Stimulated activated naive B cell treated with anti-CD40 and anti-IgM and Interleukin-4, amounts not matched to agents 10 μg/mL and 1 μg/mL and 100 μg/mL, for 72 hours (primary cell): ENCODE measurements around the gene ARHGAP9.

ENCODE experiments used
- ATAC-seq, 2 donors: fragments of 150-1000 bp; cut with Tn5 transposase; replicated peaks; 2 replicates each; pipeline ENCODE4 v1.10.0; 2021; ENCODE audit warnings: moderate library complexity in 1 of 2
- DNase-seq: peaks from one replicate; pipeline ENCODE4 v3.0.0; 2021
- H3K27ac Mint-ChIP-seq: one replicate; pipeline ENCODE4 v1.8.0; 2022; ENCODE audit warnings: mild to moderate bottlenecking, mixed read lengths
- H3K27me3 Mint-ChIP-seq, 2 donors: one replicate each; pipeline ENCODE4 v1.8.0; 2022; ENCODE audit warnings: mixed read lengths in 2 of 2
- H3K36me3 Mint-ChIP-seq, 2 donors: one replicate each; pipeline ENCODE4 v1.8.0; 2022; ENCODE audit warnings: mixed read lengths in 2 of 2, mild to moderate bottlenecking in 1 of 2
- H3K4me1 Mint-ChIP-seq, 2 donors: one replicate each; pipeline ENCODE4 v1.8.0; 2022; ENCODE audit warnings: mixed read lengths in 2 of 2, mild to moderate bottlenecking in 1 of 2
- H3K4me3 Mint-ChIP-seq, 2 donors: one replicate each; pipeline ENCODE4 v1.8.0; 2022; ENCODE audit warnings: mild to moderate bottlenecking in 2 of 2, mixed read lengths in 2 of 2, moderate library complexity in 1 of 2
- H3K9me3 Mint-ChIP-seq, 2 donors: one replicate each; pipeline ENCODE4 v1.8.0; 2022; ENCODE audit warnings: mixed read lengths in 2 of 2, mild to moderate bottlenecking in 1 of 2

ARHGAP9 gene

DNA sequence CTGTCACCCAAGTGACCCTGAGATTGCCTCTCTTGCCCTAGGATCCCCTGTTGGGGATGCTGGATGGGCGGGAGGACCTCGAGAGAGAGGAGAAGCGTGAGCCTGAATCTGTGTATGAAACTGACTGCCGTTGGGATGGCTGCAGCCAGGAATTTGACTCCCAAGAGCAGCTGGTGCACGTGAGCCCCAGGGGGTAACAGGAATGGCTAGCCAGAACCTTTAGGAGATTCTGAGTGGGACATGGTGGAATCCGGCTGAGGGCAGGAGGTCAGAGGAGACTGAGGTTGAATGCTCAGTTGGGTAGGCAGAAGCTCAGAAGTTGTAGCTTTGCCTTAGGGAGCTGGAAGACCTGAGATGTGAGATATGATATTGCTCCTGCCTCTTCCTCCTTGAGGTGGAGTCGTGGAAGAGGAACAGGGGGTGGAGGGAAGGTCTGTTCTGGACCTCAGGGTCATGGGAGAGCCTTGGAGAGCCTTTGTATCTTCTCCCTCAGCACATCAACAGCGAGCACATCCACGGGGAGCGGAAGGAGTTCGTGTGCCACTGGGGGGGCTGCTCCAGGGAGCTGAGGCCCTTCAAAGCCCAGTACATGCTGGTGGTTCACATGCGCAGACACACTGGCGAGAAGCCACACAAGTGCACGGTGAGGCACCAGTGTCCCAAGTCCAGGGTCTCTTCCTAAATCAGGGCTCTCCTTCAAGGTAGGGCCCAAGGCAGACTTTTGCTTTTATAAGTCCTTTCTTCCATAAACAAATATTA is 13.7 kb downstream of the ARHGAP9 start:
- peak overlapping the region; percentile 32 for H3K27ac Mint-ChIP-seq
- no peak for DNase-seq
- H3K27me3 Mint-ChIP-seq: no peaks in the 10 kb centered on the region
- H3K4me3 Mint-ChIP-seq: no peak overlapping the region
- ATAC-seq: no peak
- H3K36me3 Mint-ChIP-seq: peaks cover 21 to 37% of the 10 kb centered on the region in 2 donors
- H3K9me3 Mint-ChIP-seq: no peaks in the 10 kb centered on the region
- peaks cover 32 to 39% of the 10 kb centered on the region in 2 donors for H3K4me1 Mint-ChIP-seq

DNA sequence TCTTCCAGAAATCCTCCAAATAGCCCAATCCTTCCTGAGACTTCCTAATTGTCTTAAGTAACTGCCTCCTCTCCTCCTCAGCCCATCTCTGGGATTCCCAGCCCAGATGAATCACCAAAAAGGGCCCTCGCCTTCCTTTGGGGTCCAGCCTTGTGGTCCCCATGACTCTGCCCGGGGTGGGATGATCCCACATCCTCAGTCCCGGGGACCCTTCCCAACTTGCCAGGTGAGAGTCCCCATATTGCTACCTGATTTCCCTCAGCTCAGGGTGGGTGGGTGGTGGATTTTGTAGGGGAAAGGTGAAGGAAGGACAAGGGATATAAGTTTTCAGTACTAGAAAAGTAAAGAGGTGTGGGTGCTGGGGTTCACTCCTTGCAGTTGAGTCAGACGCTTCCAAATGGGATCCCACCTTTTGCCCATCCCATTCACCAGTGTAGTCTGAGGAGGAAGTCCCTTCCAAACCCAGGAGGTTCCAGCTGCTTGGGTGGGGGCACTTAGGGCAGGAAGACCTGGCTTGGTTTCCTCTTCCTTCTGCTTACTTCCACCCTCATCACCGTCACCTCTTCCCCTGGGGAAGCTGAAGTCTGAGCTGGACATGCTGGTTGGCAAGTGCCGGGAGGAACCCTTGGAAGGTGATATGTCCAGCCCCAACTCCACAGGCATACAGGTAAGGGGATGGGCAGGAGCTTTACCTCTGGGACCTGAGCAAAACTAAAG is 14.5 kb downstream of the ARHGAP9 start:
- H3K27ac Mint-ChIP-seq: peak overlapping the region; percentile 21
- no peak overlapping the region for H3K4me3 Mint-ChIP-seq
- H3K36me3 Mint-ChIP-seq: peaks cover 19 to 35% of the 10 kb centered on the region in 2 donors

GRCh38 chr12:57464569-57464968 is 15.1 kb downstream of the ARHGAP9 start:
- no peak overlapping the region for H3K4me3 Mint-ChIP-seq
- no peak for DNase-seq
- no peaks in the 10 kb centered on the region for H3K27me3 Mint-ChIP-seq
- peaks cover 19 to 31% of the 10 kb centered on the region in 2 donors for H3K36me3 Mint-ChIP-seq
- peaks cover 44 to 46% of the 10 kb centered on the region in 2 donors for H3K4me1 Mint-ChIP-seq
- no peaks in the 10 kb centered on the region for H3K9me3 Mint-ChIP-seq
- no peak for ATAC-seq
- H3K27ac Mint-ChIP-seq: peak overlapping the region; percentile 21

More for the DNA sequence above, 14.5 kb downstream of the ARHGAP9 start:
- DNase-seq (no peak), ATAC-seq (no peak)
- Mint-ChIP-seq H3K4me1 (peaks cover 38 to 43% of the 10 kb centered on the region in 2 donors), H3K9me3 (no peaks in the 10 kb centered on the region), H3K27me3 (no peaks in the 10 kb centered on the region)

GRCh38 chr12:57462912-57463253 is 16.8 kb downstream of the ARHGAP9 start:
- peak overlapping the region; percentile 85 to 86 for H3K4me3 Mint-ChIP-seq
- peaks cover 12 to 17% of the 10 kb centered on the region in 2 donors for H3K36me3 Mint-ChIP-seq
- peaks cover 56 to 60% of the 10 kb centered on the region in 2 donors for H3K4me1 Mint-ChIP-seq
- no peak for DNase-seq
- H3K27me3 Mint-ChIP-seq: no peaks in the 10 kb centered on the region
- H3K9me3 Mint-ChIP-seq: no peaks in the 10 kb centered on the region
- H3K27ac Mint-ChIP-seq: peak overlapping the region; percentile 72
- ATAC-seq: no peak

DNA sequence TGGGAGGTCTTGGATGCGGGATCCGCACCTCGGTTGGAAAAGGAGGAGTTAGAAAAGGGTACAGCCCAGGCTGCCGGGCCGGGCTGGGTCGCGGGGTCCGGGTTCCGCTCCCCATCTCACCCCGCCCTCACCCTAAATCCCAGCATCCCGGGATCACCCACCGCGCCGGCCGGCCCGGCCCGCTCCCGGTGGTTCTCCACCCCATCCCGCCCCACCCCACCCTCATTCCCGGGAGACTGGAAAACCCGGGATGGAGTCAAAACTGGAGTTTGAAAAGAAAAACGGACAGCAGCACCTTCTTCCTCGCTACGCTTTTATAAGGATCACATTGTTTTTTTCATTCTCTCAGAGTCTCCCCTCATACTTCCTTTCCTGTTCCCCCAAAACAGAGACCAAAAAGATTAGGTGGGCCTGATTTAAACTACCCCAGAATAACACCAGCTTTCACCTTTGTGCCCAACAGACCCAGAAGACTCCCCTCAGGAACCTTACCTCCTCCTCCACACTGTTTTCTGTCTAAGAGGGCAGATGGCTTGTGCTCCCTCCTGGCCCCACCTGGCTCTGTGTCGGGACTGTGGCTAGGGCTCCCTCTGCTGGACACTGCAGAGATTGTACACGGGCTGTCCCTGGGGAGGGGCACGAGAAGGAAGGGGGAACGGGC is 17.3 kb downstream of the ARHGAP9 start:
- DNase-seq (peak; percentile 91), ATAC-seq (peak; percentile 76 to 79)
- Mint-ChIP-seq H3K9me3 (no peaks in the 10 kb centered on the region), H3K27me3 (no peaks in the 10 kb centered on the region), H3K4me1 (peaks cover 52 to 60% of the 10 kb centered on the region in 2 donors), H3K4me3 (peak overlapping the region; percentile 85 to 86), H3K36me3 (peaks cover 7 to 12% of the 10 kb centered on the region in 2 donors), H3K27ac (peak overlapping the region; percentile 82)

DNA sequence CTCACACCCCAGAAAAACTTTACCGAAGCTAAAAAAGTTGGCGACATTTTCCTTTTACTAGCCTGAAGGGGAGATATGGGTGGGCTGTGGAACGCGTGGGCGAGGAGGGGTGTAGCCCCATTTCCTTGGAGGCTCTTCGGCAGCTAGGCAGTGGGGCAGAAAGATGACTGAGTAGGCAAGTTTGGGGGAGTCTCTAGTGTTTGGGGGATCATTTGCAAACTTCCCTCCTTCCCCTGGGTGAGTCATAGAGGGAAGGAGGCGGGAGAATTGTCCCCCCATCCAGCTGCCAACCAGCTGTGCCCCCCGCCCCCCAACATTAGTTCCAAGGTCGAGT is 17.8 kb downstream of the ARHGAP9 start:
- peaks cover 4 to 7% of the 10 kb centered on the region in 2 donors for H3K36me3 Mint-ChIP-seq
- peaks cover 51 to 60% of the 10 kb centered on the region in 2 donors for H3K4me1 Mint-ChIP-seq
- no peak for ATAC-seq
- H3K27ac Mint-ChIP-seq: peak overlapping the region; percentile 82
- no peaks in the 10 kb centered on the region for H3K27me3 Mint-ChIP-seq
- H3K4me3 Mint-ChIP-seq: peak overlapping the region; percentile 85 to 86
- no peaks in the 10 kb centered on the region for H3K9me3 Mint-ChIP-seq
- DNase-seq: no peak

DNA sequence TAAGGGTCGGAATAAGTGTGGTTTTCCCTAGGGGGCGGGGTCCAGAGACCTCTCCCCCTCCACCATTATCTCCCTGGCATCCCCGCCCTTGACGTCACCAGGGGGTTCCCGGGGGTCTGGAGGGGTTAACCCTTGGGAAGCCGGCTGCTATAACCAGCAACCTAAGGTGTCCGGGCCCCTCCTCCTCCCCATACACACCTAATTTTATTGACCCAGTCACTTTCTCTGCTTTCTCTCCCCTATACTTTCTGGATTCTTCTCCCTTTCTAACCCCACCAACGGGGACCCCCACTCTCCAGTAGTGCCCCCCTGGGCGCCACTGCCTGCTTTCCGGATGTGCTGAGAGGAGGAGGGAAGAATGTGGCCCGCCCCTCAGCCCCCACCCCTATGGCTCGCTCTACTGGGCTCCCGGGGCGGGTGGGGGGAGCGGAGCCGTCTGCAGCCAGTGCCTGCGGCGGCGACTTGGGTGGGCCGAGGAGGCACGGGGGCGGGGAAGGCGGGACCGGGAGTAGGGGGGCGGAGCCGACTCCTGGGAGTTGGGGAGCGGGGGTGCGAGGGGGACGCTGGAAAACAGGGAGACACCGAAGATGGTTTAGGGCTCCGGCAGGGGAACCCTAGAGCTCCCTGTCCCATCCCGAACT is 18.3 kb downstream of the ARHGAP9 start:
- Mint-ChIP-seq H3K36me3 (peaks cover 4 to 6% of the 10 kb centered on the region in 2 donors), H3K27me3 (no peaks in the 10 kb centered on the region), H3K9me3 (no peaks in the 10 kb centered on the region), H3K27ac (peak overlapping the region; percentile 86), H3K4me1 (peaks cover 51 to 65% of the 10 kb centered on the region in 2 donors), H3K4me3 (peak overlapping the region; percentile 85 to 86)
- no peak for ATAC-seq
- no peak for DNase-seq

GRCh38 chr12:57460841-57461275 is 18.8 kb downstream of the ARHGAP9 start:
- peaks cover 51 to 70% of the 10 kb centered on the region in 2 donors for H3K4me1 Mint-ChIP-seq
- peak overlapping the region; percentile 86 for H3K27ac Mint-ChIP-seq
- H3K4me3 Mint-ChIP-seq: peak overlapping the region; percentile 85 to 86
- no peaks in the 10 kb centered on the region for H3K27me3 Mint-ChIP-seq
- no peak for ATAC-seq
- H3K9me3 Mint-ChIP-seq: no peaks in the 10 kb centered on the region
- no peak for DNase-seq
- H3K36me3 Mint-ChIP-seq: peaks cover 2 to 3% of the 10 kb centered on the region in 2 donors

- DNase-seq: no peak
- no peaks in the 10 kb centered on the region for H3K9me3 Mint-ChIP-seq
- H3K4me1 Mint-ChIP-seq: peaks cover 53 to 75% of the 10 kb centered on the region in 2 donors
- peak overlapping the region; percentile 62 for H3K27ac Mint-ChIP-seq
- H3K4me3 Mint-ChIP-seq: peak overlapping the region; percentile 85 to 86
- no peaks in the 10 kb centered on the region for H3K36me3 Mint-ChIP-seq
- peak in 1 of 2 donors; percentile 5 for ATAC-seq
- H3K27me3 Mint-ChIP-seq: no peaks in the 10 kb centered on the region
These were observed 19.2 kb downstream of the ARHGAP9 start for GRCh38 chr12:57460468-57460784.

DNA sequence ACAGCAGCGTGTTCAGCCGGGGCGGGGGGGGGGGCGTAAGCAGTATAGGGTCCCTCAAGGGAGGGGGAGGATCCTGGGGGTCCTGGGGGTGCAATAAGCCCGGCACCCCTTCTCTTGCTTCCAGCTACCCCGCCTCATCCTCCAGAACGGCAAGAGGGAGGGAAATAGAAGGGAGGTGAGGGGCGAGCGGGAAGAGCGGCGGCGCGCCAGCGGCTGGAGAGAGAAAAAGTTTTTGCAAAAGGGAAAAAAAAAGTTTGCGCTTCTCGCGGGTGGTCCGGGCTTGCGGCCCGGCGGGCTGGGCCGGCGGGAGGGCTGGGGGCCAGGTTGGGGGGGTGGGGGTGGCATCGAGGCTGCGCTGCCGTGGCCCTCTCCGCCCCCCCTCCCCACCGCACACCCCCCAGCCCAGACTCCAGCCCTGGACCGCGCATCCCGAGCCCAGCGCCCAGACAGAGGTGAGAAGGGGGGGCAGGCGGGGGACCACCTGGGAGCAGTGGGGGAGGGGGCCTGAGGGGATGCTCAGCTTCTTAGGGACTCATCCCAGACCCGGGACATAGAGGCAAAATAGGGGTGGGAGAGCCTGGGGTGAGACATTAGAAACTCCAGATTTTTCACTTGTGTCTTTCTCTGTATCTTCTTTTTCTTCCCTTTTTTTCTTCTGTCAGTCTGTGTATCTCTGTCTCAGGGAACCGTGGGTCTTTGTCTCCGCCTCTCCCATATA is 19.8 kb downstream of the ARHGAP9 start, which contains the start of gene GLI1:
GLI1 (plus strand) TSS at position 36 of the 718 bp plus-strand sequence. CDS start 3,907 bp downstream, outside the sequence.
- Mint-ChIP-seq H3K4me1 (peaks cover 56 to 80% of the 10 kb centered on the region in 2 donors), H3K4me3 (peak within 1 kb of the TSS; percentile 85 to 96), H3K27me3 (no peaks in the 10 kb centered on the region), H3K36me3 (no peaks in the 10 kb centered on the region), H3K9me3 (no peaks in the 10 kb centered on the region), H3K27ac (peak within 1 kb of the TSS; percentile 99)
- DNase-seq (no peak), ATAC-seq (no peak)

GRCh38 chr12:57459055-57459749 is 20.5 kb downstream of the ARHGAP9 start:
- peak; percentile 69 to 71 for ATAC-seq
- H3K27me3 Mint-ChIP-seq: no peaks in the 10 kb centered on the region
- peak; percentile 94 for DNase-seq
- H3K4me3 Mint-ChIP-seq: peak overlapping the region; percentile 85 to 96
- peaks cover 0 to 3% of the 10 kb centered on the region in 2 donors for H3K36me3 Mint-ChIP-seq
- peak overlapping the region; percentile 99 for H3K27ac Mint-ChIP-seq
- H3K4me1 Mint-ChIP-seq: peaks cover 56 to 86% of the 10 kb centered on the region in 2 donors
- no peaks in the 10 kb centered on the region for H3K9me3 Mint-ChIP-seq

GRCh38 chr12:57458665-57459054 is 21.0 kb downstream of the ARHGAP9 start:
- Mint-ChIP-seq H3K27me3 (no peaks in the 10 kb centered on the region), H3K4me3 (peak overlapping the region; percentile 85 to 96)

More at GRCh38 chr12:57458665-57459054, 21.0 kb downstream of the ARHGAP9 start:
- Mint-ChIP-seq H3K9me3 (no peaks in the 10 kb centered on the region), H3K27ac (peak overlapping the region; percentile 99), H3K36me3 (peaks cover 0 to 3% of the 10 kb centered on the region in 2 donors), H3K4me1 (peaks cover 53 to 83% of the 10 kb centered on the region in 2 donors)
- ATAC-seq: no peak
- no peak for DNase-seq
